Neural cell (in vitro differentiated cells): ENCODE results near the gene GRID1. TPM values are rescaled to one million over a fixed set of nuclear protein-coding genes. Genes with fewer than 3 reads are reported as not detected.

Source experiments
- H2AFZ ChIP-seq: fragments of 200-600, 300-800 bp; sonication (generic), shearing (Covaris generic); 2 replicates; pipeline ENCODE4 v1.6.0; 2014; ENCODE audit warnings: low read depth, mild to moderate bottlenecking, antibody characterized with exemption, low read length, moderate library complexity
- H3F3A ChIP-seq: fragments of 200-600 bp; shearing (Covaris generic); 2 replicates; pipeline ENCODE4 v1.6.1; 2016; ENCODE audit warnings: mild to moderate bottlenecking, moderate library complexity, mixed read lengths, antibody characterized with exemption, low read length; ENCODE audit not compliant: insufficient read depth, poor library complexity, severe bottlenecking
- H3K27ac ChIP-seq: fragments of 200-600, 300-800 bp; sonication (generic), shearing (Covaris generic); 2 replicates; pipeline ENCODE4 v1.5.1; 2014; ENCODE audit warnings: mild to moderate bottlenecking, low read length, moderate library complexity
- H3K27me3 ChIP-seq: fragments of 300-800, 200-600 bp; sonication (generic), shearing (Covaris generic); 2 replicates; pipeline ENCODE4 v1.6.0; 2014; ENCODE audit warnings: mild to moderate bottlenecking, low read depth, low read length, moderate library complexity; ENCODE audit not compliant: insufficient read depth
- H3K36me3 ChIP-seq: fragments of 300-800, 200-600 bp; sonication (generic), shearing (Covaris generic); 2 replicates; pipeline ENCODE4 v1.5.1; 2014; ENCODE audit warnings: mild to moderate bottlenecking, antibody characterized with exemption, low read length, moderate library complexity; ENCODE audit not compliant: insufficient read depth
- H3K4me2 ChIP-seq: fragments of 300-800, 200-600 bp; sonication (generic), shearing (Covaris generic); 2 replicates; pipeline ENCODE4 v1.6.0; 2014; ENCODE audit warnings: mild to moderate bottlenecking, low read length
- H3K4me3 ChIP-seq: fragments of 300-800, 200-600 bp; sonication (generic), shearing (Covaris generic); 2 replicates; pipeline ENCODE4 v1.5.1; 2014; ENCODE audit warnings: mild to moderate bottlenecking, low read length, moderate library complexity
- H3K79me2 ChIP-seq: fragments of 200-600 bp; shearing (Covaris generic); replicated peaks from 2 replicates; pipeline ENCODE4 v1.6.0; 2014; ENCODE audit warnings: mild to moderate bottlenecking, low read length, moderate library complexity; ENCODE audit not compliant: insufficient read depth
- H3K9ac ChIP-seq: fragments of 300-800, 200-600 bp; sonication (generic), shearing (Covaris generic); 2 replicates; pipeline ENCODE4 v1.6.1; 2016; ENCODE audit warnings: mild to moderate bottlenecking, low read length, mixed read lengths
- H3K9me2 ChIP-seq: fragments of 200-600 bp; shearing (Covaris generic); 2 replicates; pipeline ENCODE4 v1.6.1; 2016; ENCODE audit warnings: mild to moderate bottlenecking, low read length, mixed read lengths; ENCODE audit not compliant: insufficient read depth
- H3K9me3 ChIP-seq: fragments of 200-600, 300-800 bp; sonication (generic), shearing (Covaris generic); 2 replicates; pipeline ENCODE4 v1.6.1; 2016; ENCODE audit warnings: mild to moderate bottlenecking, mixed run types, low read length, moderate library complexity, mixed read lengths
- H4K20me1 ChIP-seq: fragments of 200-600 bp; shearing (Covaris generic); 2 replicates; pipeline ENCODE4 v1.6.1; 2016; ENCODE audit warnings: mild to moderate bottlenecking, mixed run types; ENCODE audit not compliant: insufficient read depth
- CTCF ChIP-seq: fragments of 450-650 bp; IDR thresholded peaks from 2 replicates; pipeline ENCODE4 v1.5.1; 2014; ENCODE audit warnings: antibody characterized with exemption, mild to moderate bottlenecking, moderate library complexity; ENCODE audit not compliant: poor library complexity, severe bottlenecking
- EP300 ChIP-seq: fragments of 450-650 bp; conservative IDR thresholded peaks from 2 replicates; pipeline ENCODE4 v1.6.1; 2014; ENCODE audit warnings: antibody characterized with exemption, mild to moderate bottlenecking, moderate library complexity; ENCODE audit not compliant: poor library complexity, severe bottlenecking
- EZH2 ChIP-seq: fragments of 200-600, 300-800 bp; shearing (Covaris generic), sonication (generic); IDR thresholded peaks from 2 replicates; pipeline ENCODE4 v1.6.1; 2014; ENCODE audit warnings: antibody characterized with exemption, low read length, borderline replicate concordance, mild to moderate bottlenecking; ENCODE audit not compliant: insufficient read depth, poor library complexity, severe bottlenecking
- MXI1 ChIP-seq: fragments of 450-650 bp; conservative IDR thresholded peaks from 2 replicates; pipeline ENCODE4 v1.6.1; 2014; ENCODE audit warnings: antibody characterized with exemption, mild to moderate bottlenecking; ENCODE audit not compliant: poor library complexity, severe bottlenecking
- POLR2AphosphoS5 ChIP-seq: IDR thresholded peaks from 2 replicates; pipeline ENCODE4 v1.6.1; 2012
- RAD21 ChIP-seq: fragments of 450-650 bp; conservative IDR thresholded peaks from 2 replicates; pipeline ENCODE4 v1.6.1; 2014; ENCODE audit warnings: antibody characterized with exemption, mild to moderate bottlenecking, moderate library complexity
- REST ChIP-seq: IDR thresholded peaks from 2 replicates; pipeline ENCODE4 v1.6.1; 2012; ENCODE audit warnings: borderline replicate concordance
- SMC3 ChIP-seq: fragments of 450-650 bp; conservative IDR thresholded peaks from 2 replicates; pipeline ENCODE4 v1.6.1; 2014; ENCODE audit warnings: antibody characterized with exemption, mild to moderate bottlenecking, moderate library complexity; ENCODE audit not compliant: poor library complexity
- TAF1 ChIP-seq: IDR thresholded peaks from 2 replicates; pipeline ENCODE4 v1.6.1; 2012; ENCODE audit warnings: low read depth
- polyA plus RNA-seq: library from polyadenylated mRNA; depleted of rRNA; stranded (reverse); fragments of >200 nt; gene quantifications from 2 replicates; pipeline ENCODE4 v1.2.3, GENCODE V29; 2014

GRID1 gene
- polyA plus RNA-seq, 1 donor from 2014 or later: 7.3 TPM

- H3K79me2 ChIP-seq: no peaks in the 10 kb centered on the region
- H3K4me2 ChIP-seq: no peak overlapping the region
- no peaks in the 10 kb centered on the region for H3K36me3 ChIP-seq
- no peaks in the 10 kb centered on the region for H3K9me3 ChIP-seq
- no peak overlapping the region for H3K9ac ChIP-seq
- no peaks in the 10 kb centered on the region for H3K27me3 ChIP-seq
- TF ChIP-seq TAF1: no peak
- TF ChIP-seq EP300: no peak
- no peak for TF ChIP-seq EZH2
- no peak for TF ChIP-seq POLR2AphosphoS5
- H4K20me1 ChIP-seq: no peaks in the 10 kb centered on the region
- H3K27ac ChIP-seq: no peak overlapping the region
- no peaks in the 10 kb centered on the region for H3K9me2 ChIP-seq
- H3K4me3 ChIP-seq: no peak overlapping the region
- H2AFZ ChIP-seq: no peak overlapping the region
- H3F3A ChIP-seq: no peaks in the 10 kb centered on the region
Observed at GRCh38 chr10:86055928-86056327, 310.7 kb downstream of the GRID1 start.

GRCh38 chr10:86053675-86054074, 312.9 kb downstream of the GRID1 start:
- H3K36me3 ChIP-seq: no peaks in the 10 kb centered on the region
- H3F3A ChIP-seq: no peaks in the 10 kb centered on the region
- no peaks in the 10 kb centered on the region for H3K27me3 ChIP-seq
- H2AFZ ChIP-seq: no peak overlapping the region
- TF ChIP-seq TAF1 (no peak), MXI1 (no peak), RAD21 (no peak), POLR2AphosphoS5 (no peak), EZH2 (no peak), EP300 (no peak), CTCF (no peak), REST (no peak)
- no peak overlapping the region for H3K4me2 ChIP-seq
- no peak overlapping the region for H3K27ac ChIP-seq
- H3K9me3 ChIP-seq: no peaks in the 10 kb centered on the region
- no peak overlapping the region for H3K4me3 ChIP-seq
- H3K9ac ChIP-seq: no peak overlapping the region
- H4K20me1 ChIP-seq: no peaks in the 10 kb centered on the region
- no peaks in the 10 kb centered on the region for H3K9me2 ChIP-seq
- no peaks in the 10 kb centered on the region for H3K79me2 ChIP-seq

- Histone ChIP-seq H3K27ac (no peak overlapping the region), H3K4me2 (no peak overlapping the region), H2AFZ (no peak overlapping the region), H3F3A (no peaks in the 10 kb centered on the region), H3K9ac (no peak overlapping the region), H3K9me3 (no peaks in the 10 kb centered on the region), H3K4me3 (no peak overlapping the region), H3K36me3 (no peaks in the 10 kb centered on the region), H3K9me2 (no peaks in the 10 kb centered on the region), H3K79me2 (no peaks in the 10 kb centered on the region), H4K20me1 (no peaks in the 10 kb centered on the region), H3K27me3 (no peaks in the 10 kb centered on the region)
- TF ChIP-seq EP300 (no peak), REST (no peak), EZH2 (no peak), CTCF (no peak), RAD21 (no peak), SMC3 (no peak), TAF1 (no peak), MXI1 (no peak), POLR2AphosphoS5 (no peak)
Observed at GRCh38 chr10:86051586-86051985, 315.0 kb downstream of the GRID1 start.
